IgD-negative memory B cell (primary cell): ENCODE results near the gene NUB1. TPM values are rescaled to one million over a fixed set of nuclear protein-coding genes. Genes with fewer than 3 reads are reported as not detected.

Experiments
- H3K27ac Mint-ChIP-seq, 3 donors: one replicate each; pipeline ENCODE4 v1.8.0; 2020 to 2022; ENCODE audit warnings: mild to moderate bottlenecking in 3 of 3, mixed read lengths in 3 of 3, moderate library complexity in 1 of 3
- H3K27me3 Mint-ChIP-seq: one replicate; pipeline ENCODE4 v1.8.0; 2021; ENCODE audit warnings: mixed read lengths
- H3K36me3 Mint-ChIP-seq: one replicate; pipeline ENCODE4 v1.8.0; 2020; ENCODE audit warnings: mild to moderate bottlenecking, mixed read lengths
- H3K4me1 Mint-ChIP-seq, 3 donors: one replicate each; pipeline ENCODE4 v1.8.0; 2020 to 2022; ENCODE audit warnings: mixed read lengths in 3 of 3, mild to moderate bottlenecking in 1 of 3
- H3K4me3 Mint-ChIP-seq, 4 donors: one replicate each; pipeline ENCODE4 v1.8.0; 2020 to 2022; ENCODE audit warnings: mild to moderate bottlenecking in 4 of 4, mixed read lengths in 4 of 4, moderate library complexity in 3 of 4
- H3K9me3 Mint-ChIP-seq, 3 donors: one replicate each; pipeline ENCODE4 v1.8.0; 2020 to 2021; ENCODE audit warnings: mixed read lengths in 3 of 3, mild to moderate bottlenecking in 1 of 3
- polyA plus RNA-seq: library from polyadenylated mRNA; unstranded; fragments of 300-500 nt; fragmentation: Illumina TruSeq; gene quantifications from one replicate; pipeline ENCODE4 v1.2.3, GENCODE V29; 2021

Gene NUB1
- polyA plus RNA-seq, 1 donor from 2014 or later, result 82.8 TPM

GRCh38 chr7:151381348-151382078 is 39.9 kb downstream of the NUB1 start:
- H3K9me3 Mint-ChIP-seq, result no peaks in the 10 kb centered on the region
- peaks cover 10% of the 10 kb centered on the region for H3K36me3 Mint-ChIP-seq
- H3K27ac Mint-ChIP-seq, result peak overlapping the region in 2 of 3 donors; percentile 96 to 97
- H3K4me3 Mint-ChIP-seq, result peak overlapping the region in 3 of 4 donors; percentile 79 to 91 (median 89)
- H3K4me1 Mint-ChIP-seq, result peaks cover 7 to 20% (median 9%) of the 10 kb centered on the region in 3 donors
- peaks cover 16% of the 10 kb centered on the region for H3K27me3 Mint-ChIP-seq

- Mint-ChIP-seq H3K36me3 (peaks cover 10% of the 10 kb centered on the region), H3K4me3 (peak overlapping the region; percentile 63 to 93 (median 88)), H3K27ac (peak overlapping the region; percentile 86 to 96 (median 96)), H3K9me3 (no peaks in the 10 kb centered on the region), H3K27me3 (peaks cover 16% of the 10 kb centered on the region), H3K4me1 (peaks cover 7 to 20% (median 9%) of the 10 kb centered on the region in 3 donors)
Measured at GRCh38 chr7:151382079-151382885, 40.7 kb downstream of the NUB1 start.

GRCh38 chr7:151383638-151384351 is 42.2 kb downstream of the NUB1 start:
- peaks cover 7 to 20% (median 9%) of the 10 kb centered on the region in 3 donors for H3K4me1 Mint-ChIP-seq
- peak overlapping the region in 1 of 4 donors; percentile 62 for H3K4me3 Mint-ChIP-seq
- no peaks in the 10 kb centered on the region for H3K9me3 Mint-ChIP-seq
- peaks cover under 1% of the 10 kb centered on the region for H3K36me3 Mint-ChIP-seq
- peak overlapping the region; percentile 62 to 96 (median 67) for H3K27ac Mint-ChIP-seq
- peaks cover 19% of the 10 kb centered on the region for H3K27me3 Mint-ChIP-seq

- Mint-ChIP-seq H3K27ac (peak overlapping the region in 2 of 3 donors; percentile 62 to 96), H3K27me3 (peaks cover 20% of the 10 kb centered on the region), H3K36me3 (no peaks in the 10 kb centered on the region), H3K4me1 (peaks cover 7 to 18% (median 9%) of the 10 kb centered on the region in 3 donors), H3K9me3 (no peaks in the 10 kb centered on the region), H3K4me3 (peak overlapping the region in 1 of 4 donors; percentile 62)
Measured at GRCh38 chr7:151384352-151384697, 42.7 kb downstream of the NUB1 start.

GRCh38 chr7:151384776-151385625 is 43.4 kb downstream of the NUB1 start:
- no peaks in the 10 kb centered on the region for H3K9me3 Mint-ChIP-seq
- H3K27ac Mint-ChIP-seq, result peak overlapping the region in 1 of 3 donors; percentile 96
- peaks cover 27% of the 10 kb centered on the region for H3K27me3 Mint-ChIP-seq
- peaks cover 1% of the 10 kb centered on the region for H3K36me3 Mint-ChIP-seq
- H3K4me1 Mint-ChIP-seq, result peaks cover 7 to 15% (median 9%) of the 10 kb centered on the region in 3 donors
- no peak overlapping the region for H3K4me3 Mint-ChIP-seq

- Mint-ChIP-seq H3K4me3 (no peak overlapping the region), H3K9me3 (no peaks in the 10 kb centered on the region), H3K36me3 (peaks cover 1% of the 10 kb centered on the region), H3K27me3 (peaks cover 33% of the 10 kb centered on the region), H3K27ac (peak overlapping the region in 2 of 3 donors; percentile 23 to 32), H3K4me1 (peaks cover 5 to 14% (median 7%) of the 10 kb centered on the region in 3 donors)
Measured at GRCh38 chr7:151385626-151386300, 44.2 kb downstream of the NUB1 start.

GRCh38 chr7:151386301-151387160 is 44.9 kb downstream of the NUB1 start:
- peaks cover 4 to 10% (median 4%) of the 10 kb centered on the region in 3 donors for H3K4me1 Mint-ChIP-seq
- H3K9me3 Mint-ChIP-seq, result no peaks in the 10 kb centered on the region
- H3K4me3 Mint-ChIP-seq, result no peak overlapping the region
- H3K36me3 Mint-ChIP-seq, result peaks cover 1% of the 10 kb centered on the region
- peaks cover 36% of the 10 kb centered on the region for H3K27me3 Mint-ChIP-seq
- H3K27ac Mint-ChIP-seq, result peak overlapping the region in 2 of 3 donors; percentile 23 to 53

- Mint-ChIP-seq H3K4me1 (peaks cover under 1 to 7% (median under 1%) of the 10 kb centered on the region in 3 donors), H3K4me3 (no peak overlapping the region), H3K27me3 (peaks cover 35% of the 10 kb centered on the region), H3K27ac (no peak overlapping the region), H3K36me3 (peaks cover 1% of the 10 kb centered on the region), H3K9me3 (no peaks in the 10 kb centered on the region)
Measured at GRCh38 chr7:151387161-151388006, 45.8 kb downstream of the NUB1 start.

GRCh38 chr7:151388007-151388297 is 46.3 kb downstream of the NUB1 start:
- peaks cover 30% of the 10 kb centered on the region for H3K27me3 Mint-ChIP-seq
- no peaks in the 10 kb centered on the region for H3K9me3 Mint-ChIP-seq
- peaks cover 1% of the 10 kb centered on the region for H3K36me3 Mint-ChIP-seq
- peaks cover 0 to 5% (median 0%) of the 10 kb centered on the region in 3 donors for H3K4me1 Mint-ChIP-seq
- no peak overlapping the region for H3K4me3 Mint-ChIP-seq
- no peak overlapping the region for H3K27ac Mint-ChIP-seq

- Mint-ChIP-seq H3K27ac (no peak overlapping the region), H3K9me3 (no peaks in the 10 kb centered on the region), H3K36me3 (peaks cover 1% of the 10 kb centered on the region), H3K27me3 (peaks cover 29% of the 10 kb centered on the region), H3K4me1 (peaks cover 0 to 5% (median 0%) of the 10 kb centered on the region in 3 donors), H3K4me3 (no peak overlapping the region)
Measured at GRCh38 chr7:151388430-151388829, 46.8 kb downstream of the NUB1 start.

GRCh38 chr7:151389096-151389767 is 47.6 kb downstream of the NUB1 start:
- Mint-ChIP-seq H3K9me3 (no peaks in the 10 kb centered on the region), H3K27me3 (peaks cover 24% of the 10 kb centered on the region), H3K4me3 (no peak overlapping the region), H3K36me3 (peaks cover 1% of the 10 kb centered on the region), H3K4me1 (peaks cover 0 to 2% (median 0%) of the 10 kb centered on the region in 3 donors), H3K27ac (no peak overlapping the region)
